Retinal pigment epithelial cell (primary cell): ENCODE data around the gene PIGT.
A peak's percentile ranks its signal among the peaks of the same experiment; 100 is the strongest.

ENCODE experiments used
- DNase-seq: peaks from one replicate; pipeline ENCODE4 v3.0.0-alpha.2; 2010; ENCODE audit warnings: low read depth
- H3K4me3 ChIP-seq: 2 replicates; pipeline ENCODE4 v1.5.1; 2011; ENCODE audit warnings: mild to moderate bottlenecking, low read length, control low read depth, moderate library complexity
- CTCF ChIP-seq: conservative IDR thresholded peaks from 2 replicates; pipeline ENCODE4 v1.5.1; 2011; ENCODE audit warnings: low read depth, low read length, control low read depth, inconsistent platforms

PIGT gene

GRCh38 chr20:45390931-45391330 lies 25.0 kb upstream of the PIGT start:
- no peak overlapping the region for H3K4me3 ChIP-seq
- no peak for DNase-seq
- TF ChIP-seq CTCF, result no peak

GRCh38 chr20:45391559-45391958 lies 24.4 kb upstream of the PIGT start:
- no peak overlapping the region for H3K4me3 ChIP-seq
- no peak for TF ChIP-seq CTCF
- no peak for DNase-seq

GRCh38 chr20:45392733-45393132 lies 23.2 kb upstream of the PIGT start:
- TF ChIP-seq CTCF, result peak; percentile 28
- H3K4me3 ChIP-seq, result no peak overlapping the region
- DNase-seq, result no peak

- no peak for DNase-seq
These were observed 21.5 kb upstream of the PIGT start for GRCh38 chr20:45394221-45395113.

GRCh38 chr20:45395114-45395415 lies 20.9 kb upstream of the PIGT start:
- TF ChIP-seq CTCF, result no peak

More at GRCh38 chr20:45394221-45395113, 21.5 kb upstream of the PIGT start:
- TF ChIP-seq CTCF, result no peak
- H3K4me3 ChIP-seq, result no peak overlapping the region

GRCh38 chr20:45399018-45399417 lies 16.9 kb upstream of the PIGT start:
- TF ChIP-seq CTCF, result no peak
- no peak for DNase-seq
- no peak overlapping the region for H3K4me3 ChIP-seq

More at GRCh38 chr20:45395114-45395415, 20.9 kb upstream of the PIGT start:
- H3K4me3 ChIP-seq, result no peak overlapping the region
- no peak for DNase-seq
